ENCODE data around the gene ARSB. TPM values are rescaled to one million over a fixed set of nuclear protein-coding genes. Genes with fewer than 3 reads are reported as not detected.

The ARSB gene
- total and polyA plus RNA-seq, 3 donors from 2014 or later: 5.3 to 12.9 (median 11.8) TPM

DNA sequence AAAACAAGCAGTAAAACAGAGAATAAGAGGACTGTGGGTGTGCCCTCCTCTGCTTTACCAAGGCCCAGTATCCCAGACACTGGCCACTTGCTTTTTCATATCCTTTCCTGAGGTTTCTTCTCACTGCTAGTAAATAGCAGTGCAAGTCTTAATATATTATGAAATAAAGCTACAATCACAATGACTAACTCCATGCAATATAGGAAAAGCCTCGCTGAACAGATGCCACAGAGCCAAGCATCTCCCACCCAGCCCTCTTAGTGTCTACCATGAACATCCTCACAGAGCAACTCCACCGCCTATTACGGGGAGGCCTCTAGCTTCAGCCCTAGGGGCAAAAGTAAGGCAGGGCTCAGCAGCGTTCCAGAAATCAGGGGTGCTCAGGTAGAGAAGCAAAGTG lies 205.8 kb downstream of the ARSB start:
- no peaks in the 10 kb centered on the region for H3K4me1 ChIP-seq
- H3K36me3 ChIP-seq (ENCODE audit: low read depth, missing control alignments): no peaks in the 10 kb centered on the region
- TF ChIP-seq, protein P1, sequence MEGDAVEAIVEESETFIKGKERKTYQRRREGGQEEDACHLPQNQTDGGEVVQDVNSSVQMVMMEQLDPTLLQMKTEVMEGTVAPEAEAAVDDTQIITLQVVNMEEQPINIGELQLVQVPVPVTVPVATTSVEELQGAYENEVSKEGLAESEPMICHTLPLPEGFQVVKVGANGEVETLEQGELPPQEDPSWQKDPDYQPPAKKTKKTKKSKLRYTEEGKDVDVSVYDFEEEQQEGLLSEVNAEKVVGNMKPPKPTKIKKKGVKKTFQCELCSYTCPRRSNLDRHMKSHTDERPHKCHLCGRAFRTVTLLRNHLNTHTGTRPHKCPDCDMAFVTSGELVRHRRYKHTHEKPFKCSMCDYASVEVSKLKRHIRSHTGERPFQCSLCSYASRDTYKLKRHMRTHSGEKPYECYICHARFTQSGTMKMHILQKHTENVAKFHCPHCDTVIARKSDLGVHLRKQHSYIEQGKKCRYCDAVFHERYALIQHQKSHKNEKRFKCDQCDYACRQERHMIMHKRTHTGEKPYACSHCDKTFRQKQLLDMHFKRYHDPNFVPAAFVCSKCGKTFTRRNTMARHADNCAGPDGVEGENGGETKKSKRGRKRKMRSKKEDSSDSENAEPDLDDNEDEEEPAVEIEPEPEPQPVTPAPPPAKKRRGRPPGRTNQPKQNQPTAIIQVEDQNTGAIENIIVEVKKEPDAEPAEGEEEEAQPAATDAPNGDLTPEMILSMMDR (IDR thresholded peaks at IDR 0.05): no peak
- no peak for TF ChIP-seq POLR2A (IDR thresholded peaks at IDR 0.05)
- H3K4me3 ChIP-seq: no peak overlapping the region
- no peaks in the 10 kb centered on the region for H3K9me3 ChIP-seq
- intact Hi-C loops (cut with DNase I; ENCODE audit: low total_unique reads): no loop called here
- DNase-seq: no peak
- H3K27ac ChIP-seq: no peak overlapping the region
- no peaks in the 10 kb centered on the region for H3K27me3 ChIP-seq
- 95 to 97% methylated on average over 4 of the region's 4 CpGs for WGBS, 2 donors

DNA sequence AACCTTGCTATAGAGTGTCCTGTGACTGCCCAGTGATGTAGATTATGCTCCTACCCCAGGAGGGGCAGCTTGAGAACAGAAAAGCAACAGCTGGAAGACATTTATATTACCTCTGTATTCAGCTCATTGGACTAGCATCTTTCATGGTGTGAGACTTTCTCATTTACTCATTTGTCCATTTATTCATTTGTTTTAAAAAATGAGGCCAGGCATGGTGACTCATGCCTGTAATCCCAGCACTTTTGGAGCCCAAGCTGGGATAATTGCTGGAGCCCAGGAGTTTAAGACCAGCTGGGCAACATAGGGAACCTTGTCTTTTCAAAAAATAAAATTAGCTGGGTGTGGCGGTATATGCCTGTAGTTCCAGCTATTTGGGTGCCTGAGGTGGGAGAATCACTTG lies 206.6 kb downstream of the ARSB start:
- no peak overlapping the region for H3K4me3 ChIP-seq
- no peaks in the 10 kb centered on the region for H3K27me3 ChIP-seq
- TF ChIP-seq, protein P1 (IDR thresholded peaks at IDR 0.05): no peak
- no peak for TF ChIP-seq POLR2A (IDR thresholded peaks at IDR 0.05)
- no peaks in the 10 kb centered on the region for H3K4me1 ChIP-seq
- WGBS, 2 donors: 93 to 96% methylated on average over 1 of the region's 1 CpG
- intact Hi-C loops (cut with DNase I; ENCODE audit: low total_unique reads): no loop called here
- no peak for DNase-seq
- no peak overlapping the region for H3K27ac ChIP-seq
- H3K36me3 ChIP-seq (ENCODE audit: low read depth, missing control alignments): no peaks in the 10 kb centered on the region
- H3K9me3 ChIP-seq: no peaks in the 10 kb centered on the region

DNA sequence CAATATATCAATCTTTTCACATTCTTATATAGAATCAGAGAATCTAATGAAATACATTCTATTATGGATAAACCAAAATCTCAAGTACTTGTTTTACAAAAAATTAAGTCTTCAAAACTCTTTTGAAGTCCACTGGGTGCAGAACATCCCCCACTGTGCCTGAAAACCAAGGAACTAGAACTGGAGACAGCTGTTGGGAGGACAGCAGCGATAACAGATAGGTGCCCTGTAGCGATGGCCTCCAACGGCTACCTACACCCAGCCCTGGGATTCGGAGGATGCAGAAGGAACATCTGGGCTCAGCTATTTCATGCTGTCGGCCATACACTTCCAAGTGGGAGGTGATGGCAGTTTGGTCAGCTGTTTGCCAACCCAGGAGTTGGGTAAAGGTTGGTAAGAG lies 207.2 kb downstream of the ARSB start:
- 81 to 94% methylated on average over 4 to 5 of the region's 5 CpGs for WGBS, 2 donors

DNA sequence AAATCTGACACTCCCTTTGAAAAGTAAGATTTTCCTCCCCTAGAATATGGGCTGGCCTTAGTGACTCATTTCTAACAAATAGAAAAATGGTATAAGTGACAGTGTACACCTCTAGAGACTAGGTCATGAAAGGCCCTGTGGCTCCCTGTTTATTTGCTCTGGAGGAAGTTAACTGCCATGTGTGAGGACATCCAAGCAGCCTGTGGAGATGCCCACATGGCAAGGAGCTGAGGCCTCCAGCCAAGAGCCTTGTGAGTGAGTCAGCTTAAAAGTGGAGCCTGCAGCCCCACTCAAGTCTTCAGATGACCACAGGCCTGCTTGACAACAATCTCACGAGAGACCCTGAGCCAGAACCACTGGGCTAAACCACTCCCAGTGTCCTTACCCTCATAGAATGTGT lies 208.5 kb downstream of the ARSB start:
- no peaks in the 10 kb centered on the region for H3K4me1 ChIP-seq
- intact Hi-C loops (cut with DNase I; ENCODE audit: low total_unique reads): no loop called here
- no peak overlapping the region for H3K4me3 ChIP-seq
- H3K27ac ChIP-seq: no peak overlapping the region
- no peak for DNase-seq
- H3K9me3 ChIP-seq: no peaks in the 10 kb centered on the region
- H3K36me3 ChIP-seq (ENCODE audit: low read depth, missing control alignments): no peaks in the 10 kb centered on the region
- no peaks in the 10 kb centered on the region for H3K27me3 ChIP-seq
- no peak for TF ChIP-seq POLR2A (IDR thresholded peaks at IDR 0.05)
- TF ChIP-seq, protein P1 (IDR thresholded peaks at IDR 0.05): no peak
- WGBS, 2 donors: 92 to 100% methylated on average over 1 of the region's 1 CpG

More for the DNA sequence above, 207.2 kb downstream of the ARSB start:
- no peak for DNase-seq
- no peak overlapping the region for H3K27ac ChIP-seq
- H3K4me3 ChIP-seq: no peak overlapping the region
- TF ChIP-seq, protein P1 (IDR thresholded peaks at IDR 0.05): no peak
- TF ChIP-seq POLR2A (IDR thresholded peaks at IDR 0.05): no peak
- H3K4me1 ChIP-seq: no peaks in the 10 kb centered on the region
- intact Hi-C loops (cut with DNase I; ENCODE audit: low total_unique reads): no loop called here
- H3K9me3 ChIP-seq: no peaks in the 10 kb centered on the region
- no peaks in the 10 kb centered on the region for H3K36me3 ChIP-seq (ENCODE audit: low read depth, missing control alignments)
- no peaks in the 10 kb centered on the region for H3K27me3 ChIP-seq

DNA sequence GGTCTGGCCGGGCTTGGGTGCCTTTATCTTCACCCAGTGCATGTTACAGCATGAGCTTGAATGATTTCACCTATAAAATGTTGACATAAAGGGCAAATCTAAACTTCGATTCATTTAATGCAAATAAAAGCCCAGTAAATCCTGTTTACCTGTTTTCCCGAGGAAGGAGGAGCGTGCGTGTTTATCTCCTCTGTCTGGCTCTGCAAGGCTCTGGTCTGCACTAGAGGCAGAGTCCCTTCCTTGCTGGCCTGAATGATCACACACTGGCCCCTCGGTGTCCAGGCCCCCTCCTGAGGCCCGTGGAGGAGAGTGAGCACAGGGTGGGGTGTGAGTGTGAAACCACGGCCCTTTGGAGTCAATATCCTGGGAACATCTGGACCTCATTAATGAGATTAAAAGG lies 211.5 kb downstream of the ARSB start:
- Histone ChIP-seq H3K27me3 (no peaks in the 10 kb centered on the region), H3K9me3 (no peaks in the 10 kb centered on the region), H3K27ac (no peak overlapping the region), H3K4me1 (no peaks in the 10 kb centered on the region), H3K36me3 (ENCODE audit: low read depth, missing control alignments) (no peaks in the 10 kb centered on the region), H3K4me3 (no peak overlapping the region)
- no peak for DNase-seq
- intact Hi-C loops (cut with DNase I; ENCODE audit: low total_unique reads): no loop called here
- WGBS, 2 donors: 62 to 78% methylated on average over 8 of the region's 8 CpGs
- TF ChIP-seq POLR2A (IDR thresholded peaks at IDR 0.05): no peak
- TF ChIP-seq, protein P1 (IDR thresholded peaks at IDR 0.05): no peak
